ENCODE results near the gene BMP7. TPM values are rescaled to one million over a fixed set of nuclear protein-coding genes. Genes with fewer than 3 reads are reported as not detected.

BMP7 gene
- total RNA-seq, 2 experiments from 2014 or later: not detected

- intact Hi-C loops (cut with micrococcal nuclease): no loop called here
- ChIA-PET CTCF (no interaction called here), POLR2A (no interaction called here)
- H3K4me1 Mint-ChIP-seq (ENCODE audit: low read depth): peaks cover 2% of the 10 kb centered on the region
- H3K4me3 Mint-ChIP-seq: no peak overlapping the region
- H3K27me3 Mint-ChIP-seq: peaks cover 24% of the 10 kb centered on the region
- DNase-seq: peak; percentile 11
- H3K9me3 Mint-ChIP-seq: no peaks in the 10 kb centered on the region
- no peaks in the 10 kb centered on the region for H3K36me3 Mint-ChIP-seq
- no peak overlapping the region for H3K27ac Mint-ChIP-seq
Observed at GRCh38 chr20:57250607-57251343, 15.7 kb downstream of the BMP7 start.

- H3K27ac Mint-ChIP-seq: no peak overlapping the region
- peaks cover 20% of the 10 kb centered on the region for H3K27me3 Mint-ChIP-seq
- POLR2A ChIA-PET: no interaction called here
- no peak for DNase-seq
- intact Hi-C loops (cut with micrococcal nuclease): no loop called here
- H3K9me3 Mint-ChIP-seq: no peaks in the 10 kb centered on the region
- H3K36me3 Mint-ChIP-seq: no peaks in the 10 kb centered on the region
- peaks cover 2% of the 10 kb centered on the region for H3K4me1 Mint-ChIP-seq (ENCODE audit: low read depth)
- H3K4me3 Mint-ChIP-seq: no peak overlapping the region
- CTCF ChIA-PET: no interaction called here
Observed at GRCh38 chr20:57249772-57250171, 16.7 kb downstream of the BMP7 start.

- H3K36me3 Mint-ChIP-seq: no peaks in the 10 kb centered on the region
- DNase-seq: no peak
- no peaks in the 10 kb centered on the region for H3K9me3 Mint-ChIP-seq
- peaks cover 16% of the 10 kb centered on the region for H3K27me3 Mint-ChIP-seq
- no peak overlapping the region for H3K27ac Mint-ChIP-seq
- ChIA-PET CTCF (no interaction called here), POLR2A (no interaction called here)
- intact Hi-C loops (cut with micrococcal nuclease): no loop called here
- peaks cover 2% of the 10 kb centered on the region for H3K4me1 Mint-ChIP-seq (ENCODE audit: low read depth)
- H3K4me3 Mint-ChIP-seq: no peak overlapping the region
Observed at GRCh38 chr20:57249073-57249472, 17.4 kb downstream of the BMP7 start.

- intact Hi-C loops (cut with micrococcal nuclease): no loop called here
- no peaks in the 10 kb centered on the region for H3K36me3 Mint-ChIP-seq
- peaks cover 16% of the 10 kb centered on the region for H3K27me3 Mint-ChIP-seq
- H3K27ac Mint-ChIP-seq: no peak overlapping the region
- ChIA-PET POLR2A (no interaction called here), CTCF (no interaction called here)
- H3K4me1 Mint-ChIP-seq (ENCODE audit: low read depth): peaks cover 2% of the 10 kb centered on the region
- no peaks in the 10 kb centered on the region for H3K9me3 Mint-ChIP-seq
- DNase-seq: no peak
- no peak overlapping the region for H3K4me3 Mint-ChIP-seq
Observed at GRCh38 chr20:57248132-57248797, 18.2 kb downstream of the BMP7 start.

GRCh38 chr20:57247292-57247965 lies 19.0 kb downstream of the BMP7 start:
- H3K27ac Mint-ChIP-seq: no peak overlapping the region
- no peak for DNase-seq
- CTCF ChIA-PET: no interaction called here
- POLR2A ChIA-PET: no interaction called here
- peaks cover 2% of the 10 kb centered on the region for H3K4me1 Mint-ChIP-seq (ENCODE audit: low read depth)
- no peaks in the 10 kb centered on the region for H3K36me3 Mint-ChIP-seq
- intact Hi-C loops (cut with micrococcal nuclease): no loop called here
- H3K4me3 Mint-ChIP-seq: no peak overlapping the region
- H3K9me3 Mint-ChIP-seq: no peaks in the 10 kb centered on the region
- peaks cover 16% of the 10 kb centered on the region for H3K27me3 Mint-ChIP-seq

- no peak for DNase-seq
- CTCF ChIA-PET: no interaction called here
- Mint-ChIP-seq H3K27ac (no peak overlapping the region), H3K4me1 (ENCODE audit: low read depth) (no peaks in the 10 kb centered on the region), H3K9me3 (no peaks in the 10 kb centered on the region), H3K36me3 (no peaks in the 10 kb centered on the region), H3K27me3 (peaks cover 12% of the 10 kb centered on the region), H3K4me3 (no peak overlapping the region)
- POLR2A ChIA-PET: no interaction called here
- intact Hi-C loops (cut with micrococcal nuclease): no loop called here
Observed at GRCh38 chr20:57245997-57246396, 20.4 kb downstream of the BMP7 start.

- POLR2A ChIA-PET: no interaction called here
- no peak overlapping the region for H3K27ac Mint-ChIP-seq
- no peak for DNase-seq
- H3K4me3 Mint-ChIP-seq: no peak overlapping the region
- intact Hi-C loops (cut with micrococcal nuclease): no loop called here
- CTCF ChIA-PET: interaction anchor here (0.9 kb wide), 1 partner anchor 9 kb away, joined by 3 read pairs; no protein-coding TSS in a partner anchor
- no peaks in the 10 kb centered on the region for H3K4me1 Mint-ChIP-seq (ENCODE audit: low read depth)
- H3K27me3 Mint-ChIP-seq: peaks cover 12% of the 10 kb centered on the region
- H3K9me3 Mint-ChIP-seq: no peaks in the 10 kb centered on the region
- no peaks in the 10 kb centered on the region for H3K36me3 Mint-ChIP-seq
Observed at GRCh38 chr20:57244627-57245214, 21.7 kb downstream of the BMP7 start.

GRCh38 chr20:57244221-57244585 lies 22.2 kb downstream of the BMP7 start:
- POLR2A ChIA-PET: no interaction called here
- DNase-seq: no peak
- intact Hi-C loops (cut with micrococcal nuclease): no loop called here
- CTCF ChIA-PET: no interaction called here
- Mint-ChIP-seq H3K9me3 (no peaks in the 10 kb centered on the region), H3K4me1 (ENCODE audit: low read depth) (no peaks in the 10 kb centered on the region), H3K4me3 (no peak overlapping the region), H3K27ac (no peak overlapping the region), H3K27me3 (peaks cover 8% of the 10 kb centered on the region), H3K36me3 (no peaks in the 10 kb centered on the region)

- no peaks in the 10 kb centered on the region for H3K4me1 Mint-ChIP-seq (ENCODE audit: low read depth)
- ChIA-PET CTCF (no interaction called here), POLR2A (no interaction called here)
- no peak for DNase-seq
- no peak overlapping the region for H3K4me3 Mint-ChIP-seq
- intact Hi-C loops (cut with micrococcal nuclease): no loop called here
- no peaks in the 10 kb centered on the region for H3K9me3 Mint-ChIP-seq
- H3K27ac Mint-ChIP-seq: no peak overlapping the region
- H3K27me3 Mint-ChIP-seq: peaks cover 7% of the 10 kb centered on the region
- H3K36me3 Mint-ChIP-seq: no peaks in the 10 kb centered on the region
Observed at GRCh38 chr20:57243480-57244220, 22.8 kb downstream of the BMP7 start.

GRCh38 chr20:57242414-57242813 lies 24.0 kb downstream of the BMP7 start:
- Mint-ChIP-seq H3K27me3 (peaks cover 4% of the 10 kb centered on the region), H3K9me3 (no peaks in the 10 kb centered on the region), H3K4me1 (ENCODE audit: low read depth) (no peaks in the 10 kb centered on the region), H3K36me3 (no peaks in the 10 kb centered on the region), H3K27ac (no peak overlapping the region), H3K4me3 (no peak overlapping the region)
- ChIA-PET POLR2A (no interaction called here), CTCF (no interaction called here)
- no peak for DNase-seq
- intact Hi-C loops (cut with micrococcal nuclease): no loop called here

- Mint-ChIP-seq H3K9me3 (no peaks in the 10 kb centered on the region), H3K4me1 (ENCODE audit: low read depth) (no peaks in the 10 kb centered on the region), H3K27ac (no peak overlapping the region), H3K27me3 (peaks cover 7% of the 10 kb centered on the region), H3K4me3 (no peak overlapping the region), H3K36me3 (no peaks in the 10 kb centered on the region)
- ChIA-PET CTCF (no interaction called here), POLR2A (no interaction called here)
- intact Hi-C loops (cut with micrococcal nuclease): no loop called here
- DNase-seq: no peak
Observed at GRCh38 chr20:57241363-57241991, 25.0 kb downstream of the BMP7 start.
